KMS-11 (cell line): ENCODE results near the gene CCND2.
A peak's percentile ranks its signal among the peaks of the same experiment; 100 is the strongest.
"Not testable (repeated sequence)": the region's sequence is repeated elsewhere in the genome, so short reads cannot be mapped to it uniquely, and the experiment has no call there.

Source experiments
- H2AFZ ChIP-seq: fragments of 200-600 bp; sonication (generic); 2 replicates; pipeline ENCODE4 v1.6.1; 2016; ENCODE audit warnings: antibody characterized with exemption, mixed run types, low read depth
- H3K27ac ChIP-seq: fragments of 200-600 bp; sonication (generic); 2 replicates; pipeline ENCODE4 v1.6.1; 2016; ENCODE audit warnings: mild to moderate bottlenecking, mixed run types
- H3K27me3 ChIP-seq: fragments of 200-600 bp; sonication (generic); 2 replicates; pipeline ENCODE4 v1.6.1; 2017; ENCODE audit warnings: mild to moderate bottlenecking, low read depth, mixed run types, moderate library complexity; ENCODE audit not compliant: insufficient read depth
- H3K36me3 ChIP-seq: fragments of 200-600 bp; sonication (generic); 2 replicates; pipeline ENCODE4 v1.6.1; 2017; ENCODE audit warnings: mild to moderate bottlenecking, mixed run types; ENCODE audit not compliant: insufficient read depth
- H3K4me1 ChIP-seq: fragments of 200-600 bp; sonication (generic); 2 replicates; pipeline ENCODE4 v1.6.1; 2016; ENCODE audit warnings: mild to moderate bottlenecking, low read depth, mixed run types; ENCODE audit not compliant: poor library complexity, severe bottlenecking
- H3K4me2 ChIP-seq: fragments of 200-600 bp; sonication (generic); 2 replicates; pipeline ENCODE4 v1.7.0; 2016; ENCODE audit warnings: mild to moderate bottlenecking, mixed run types
- H3K4me3 ChIP-seq: fragments of 200-600 bp; sonication (generic); IDR thresholded peaks from 2 replicates; pipeline ENCODE4 v1.6.1; 2017; ENCODE audit warnings: low read depth, low read length, mixed read lengths; ENCODE audit not compliant: insufficient read depth
- H3K79me2 ChIP-seq: fragments of 200-600 bp; sonication (generic); 2 replicates; pipeline ENCODE4 v1.6.1; 2016; ENCODE audit warnings: low read depth, mixed run types; ENCODE audit not compliant: insufficient read depth
- H3K9ac ChIP-seq: fragments of 200-600 bp; sonication (generic); 2 replicates; pipeline ENCODE4 v1.6.1; 2016; ENCODE audit warnings: mild to moderate bottlenecking, mixed run types
- H4K20me1 ChIP-seq: fragments of 200-600 bp; sonication (generic); 2 replicates; pipeline ENCODE4 v1.6.1; 2016; ENCODE audit warnings: mild to moderate bottlenecking, mixed run types; ENCODE audit not compliant: insufficient read depth
- TF ChIP-seq, protein P1 (sequence below): fragments of 200-600 bp; sonication (generic); conservative IDR thresholded peaks from 2 replicates; pipeline ENCODE4 v1.6.1; 2017; ENCODE audit warnings: low read depth, mild to moderate bottlenecking, antibody characterized with exemption, low read length, moderate library complexity, mixed read lengths

CCND2 gene

DNA sequence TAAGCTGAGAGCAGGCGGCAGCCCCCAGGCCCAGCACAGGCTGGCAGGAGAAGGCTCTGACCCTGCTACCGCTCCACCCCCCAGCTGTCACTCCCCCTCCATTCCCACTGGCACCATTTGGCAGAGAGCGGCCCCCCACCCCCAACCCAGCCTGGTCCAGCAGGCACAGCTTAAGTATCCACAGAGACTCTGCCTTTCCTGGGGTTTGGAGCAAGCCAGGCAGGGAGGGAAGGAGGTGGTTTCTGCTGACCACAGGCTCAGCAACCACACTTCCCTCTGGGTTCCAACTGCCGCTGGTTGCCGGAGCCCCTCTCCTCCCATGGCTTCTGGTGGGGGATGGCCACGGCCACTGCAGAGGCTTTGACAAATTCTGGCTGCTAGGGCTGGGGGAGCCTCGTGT, 30.5 kb upstream of the CCND2 start:
- no peak overlapping the region for H3K27ac ChIP-seq
- H3K4me2 ChIP-seq, result no peak overlapping the region
- H2AFZ ChIP-seq, result no peak overlapping the region
- no peaks in the 10 kb centered on the region for H3K36me3 ChIP-seq
- peaks cover 30% of the 10 kb centered on the region for H3K4me1 ChIP-seq
- H3K27me3 ChIP-seq, result no peaks in the 10 kb centered on the region
- H4K20me1 ChIP-seq, result no peaks in the 10 kb centered on the region
- TF ChIP-seq, protein P1, sequence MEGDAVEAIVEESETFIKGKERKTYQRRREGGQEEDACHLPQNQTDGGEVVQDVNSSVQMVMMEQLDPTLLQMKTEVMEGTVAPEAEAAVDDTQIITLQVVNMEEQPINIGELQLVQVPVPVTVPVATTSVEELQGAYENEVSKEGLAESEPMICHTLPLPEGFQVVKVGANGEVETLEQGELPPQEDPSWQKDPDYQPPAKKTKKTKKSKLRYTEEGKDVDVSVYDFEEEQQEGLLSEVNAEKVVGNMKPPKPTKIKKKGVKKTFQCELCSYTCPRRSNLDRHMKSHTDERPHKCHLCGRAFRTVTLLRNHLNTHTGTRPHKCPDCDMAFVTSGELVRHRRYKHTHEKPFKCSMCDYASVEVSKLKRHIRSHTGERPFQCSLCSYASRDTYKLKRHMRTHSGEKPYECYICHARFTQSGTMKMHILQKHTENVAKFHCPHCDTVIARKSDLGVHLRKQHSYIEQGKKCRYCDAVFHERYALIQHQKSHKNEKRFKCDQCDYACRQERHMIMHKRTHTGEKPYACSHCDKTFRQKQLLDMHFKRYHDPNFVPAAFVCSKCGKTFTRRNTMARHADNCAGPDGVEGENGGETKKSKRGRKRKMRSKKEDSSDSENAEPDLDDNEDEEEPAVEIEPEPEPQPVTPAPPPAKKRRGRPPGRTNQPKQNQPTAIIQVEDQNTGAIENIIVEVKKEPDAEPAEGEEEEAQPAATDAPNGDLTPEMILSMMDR, result no peak
- no peaks in the 10 kb centered on the region for H3K79me2 ChIP-seq
- no peak overlapping the region for H3K9ac ChIP-seq
- no peak overlapping the region for H3K4me3 ChIP-seq

DNA sequence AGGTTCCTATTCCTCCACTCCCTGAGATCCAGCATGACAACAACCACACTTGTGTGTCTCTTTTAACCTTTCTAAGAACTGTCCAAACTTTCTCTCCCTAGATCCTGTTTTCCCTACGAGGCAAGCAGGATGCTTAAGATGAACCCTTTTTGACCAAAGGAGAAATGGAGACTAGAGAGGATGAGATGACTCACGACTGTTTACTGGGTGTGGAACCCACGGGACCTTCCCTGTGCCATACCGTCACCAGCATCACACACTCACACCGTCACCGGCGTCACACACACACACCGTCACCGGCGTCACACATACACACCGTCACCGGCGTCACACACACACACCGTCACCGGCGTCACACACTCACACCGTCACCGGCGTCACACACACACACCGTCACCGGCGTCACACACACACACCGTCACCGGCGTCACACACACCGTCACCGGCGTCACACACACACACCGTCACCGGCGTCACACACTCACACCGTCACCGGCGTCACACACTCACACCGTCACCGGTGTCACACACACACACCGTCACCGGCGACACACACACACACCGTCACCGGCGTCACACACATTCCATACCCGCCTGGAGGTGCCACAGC, 30.0 kb upstream of the CCND2 start:
- not testable (repeated sequence) for H4K20me1 ChIP-seq, H3K4me3 ChIP-seq, H2AFZ ChIP-seq, H3K36me3 ChIP-seq, H3K4me2 ChIP-seq, H3K27me3 ChIP-seq, H3K79me2 ChIP-seq, H3K9ac ChIP-seq, H3K27ac ChIP-seq
- H3K4me1 ChIP-seq, result peaks cover 30% of the 10 kb centered on the region

DNA sequence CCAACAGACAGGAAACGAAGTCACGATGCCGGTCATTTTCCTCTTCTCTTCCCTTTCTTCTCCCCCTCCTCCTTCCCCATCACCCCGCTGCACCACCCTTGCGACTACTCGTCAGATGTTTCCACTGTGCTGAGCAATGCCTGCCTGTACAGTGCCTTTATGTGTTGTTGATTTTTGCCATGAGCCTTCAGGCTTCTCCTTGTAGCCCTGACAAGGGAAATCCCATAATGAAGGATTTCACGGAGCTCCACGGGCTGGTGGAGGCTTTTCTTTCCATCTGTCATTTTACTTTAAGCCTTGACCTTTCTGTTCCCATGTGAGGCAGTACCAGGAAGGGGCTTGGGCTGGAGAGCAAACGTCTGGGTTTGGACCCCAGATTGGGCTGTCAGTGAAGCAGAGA, 28.7 kb upstream of the CCND2 start:
- peak overlapping the region; percentile 40; the same call in 1 of the 2 replicates for H3K27ac ChIP-seq
- no peak overlapping the region for H3K4me3 ChIP-seq
- no peaks in the 10 kb centered on the region for H4K20me1 ChIP-seq
- no peaks in the 10 kb centered on the region for H3K27me3 ChIP-seq
- H3K9ac ChIP-seq, result peak overlapping the region; percentile 1; the same call in 1 of the 2 replicates
- H3K4me1 ChIP-seq, result peaks cover 30% of the 10 kb centered on the region
- no peaks in the 10 kb centered on the region for H3K79me2 ChIP-seq
- no peaks in the 10 kb centered on the region for H3K36me3 ChIP-seq
- peak overlapping the region; percentile 56; the same call in 1 of the 2 replicates for H2AFZ ChIP-seq
- H3K4me2 ChIP-seq, result peak overlapping the region; percentile 71; the same call in 1 of the 2 replicates
- TF ChIP-seq, protein P1, result no peak

DNA sequence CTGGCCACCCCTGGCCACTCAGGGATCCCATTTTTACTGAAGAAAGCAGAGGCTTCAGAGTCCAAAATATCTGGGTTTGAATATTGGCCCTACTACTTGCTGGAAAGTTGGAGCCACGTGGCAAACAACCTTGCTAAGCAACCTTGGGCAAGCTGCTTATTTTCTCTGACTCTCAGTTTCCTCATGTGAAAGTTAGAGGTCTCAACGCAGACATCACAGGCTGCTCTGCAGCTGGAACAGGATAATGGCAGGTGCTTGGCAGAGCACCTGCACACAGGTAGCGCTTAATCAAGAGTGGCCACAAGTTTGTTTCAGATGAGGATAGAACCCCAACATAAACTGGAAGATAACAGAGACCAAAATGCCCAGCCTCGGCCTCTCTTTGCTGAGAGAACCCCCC, 28.1 kb upstream of the CCND2 start:
- Histone ChIP-seq H3K27me3 (no peaks in the 10 kb centered on the region), H3K27ac (peak overlapping the region; percentile 40), H3K79me2 (no peaks in the 10 kb centered on the region), H4K20me1 (no peaks in the 10 kb centered on the region), H2AFZ (peak overlapping the region; percentile 56; the same call in 1 of the 2 replicates), H3K36me3 (no peaks in the 10 kb centered on the region), H3K4me1 (peaks cover 30% of the 10 kb centered on the region), H3K9ac (peak overlapping the region; percentile 1; the same call in 1 of the 2 replicates), H3K4me3 (no peak overlapping the region), H3K4me2 (peak overlapping the region; percentile 71)
- TF ChIP-seq, protein P1, result no peak

DNA sequence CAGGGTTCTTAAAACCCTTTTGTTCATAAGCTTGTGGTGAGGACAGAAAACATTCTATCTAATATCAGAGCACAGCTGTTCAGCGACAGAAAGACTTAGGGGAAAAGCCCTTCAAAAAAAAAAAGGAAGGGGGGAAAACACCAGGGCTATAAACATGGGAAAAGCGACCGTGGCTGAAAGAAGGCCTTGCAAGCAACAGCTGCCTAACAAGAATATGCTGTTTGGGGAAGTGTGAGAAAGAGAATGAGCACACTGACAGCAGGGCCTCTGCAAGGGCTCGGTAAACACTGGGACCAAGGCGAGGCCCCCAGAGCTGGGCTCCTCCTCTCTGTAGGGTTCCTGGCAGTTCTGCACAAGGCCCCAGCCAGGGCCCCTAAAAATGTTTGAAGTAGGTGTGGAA, 27.4 kb upstream of the CCND2 start:
- no peaks in the 10 kb centered on the region for H3K79me2 ChIP-seq
- H3K27me3 ChIP-seq, result no peaks in the 10 kb centered on the region
- peak overlapping the region; percentile 40 for H3K27ac ChIP-seq
- H3K4me3 ChIP-seq, result no peak overlapping the region
- peaks cover 30% of the 10 kb centered on the region for H3K4me1 ChIP-seq
- H2AFZ ChIP-seq, result peak overlapping the region; percentile 56
- H4K20me1 ChIP-seq, result no peaks in the 10 kb centered on the region
- H3K9ac ChIP-seq, result no peak overlapping the region; the same call in 1 of the 2 replicates
- TF ChIP-seq, protein P1, result no peak
- no peaks in the 10 kb centered on the region for H3K36me3 ChIP-seq
- peak overlapping the region; percentile 71 for H3K4me2 ChIP-seq
